ENCODE results near the gene HELZ.
"Not testable (repeated sequence)": the region's sequence is repeated elsewhere in the genome, so short reads cannot be mapped to it uniquely, and the experiment has no call there.

- TF ChIP-seq ZNF274 (IDR thresholded peaks at IDR 0.05; ENCODE audit: low read depth, low read length); YY1 (IDR thresholded peaks at IDR 0.05; ENCODE audit: insufficient read depth, insufficient read length): not testable (repeated sequence)
These were observed 103.0 kb downstream of the HELZ start for GRCh38 chr17:67142030-67142429.

Data from NT2/D1 (cell line).